NCI-H2171 treated with DMSO at 0.1 percent for 48 hours (cell line): ENCODE measurements around the gene INPP5A.
A peak's percentile ranks its signal among the peaks of the same experiment; 100 is the strongest.
"Not testable (repeated sequence)": the region's sequence is repeated elsewhere in the genome, so short reads cannot be mapped to it uniquely, and the experiment has no call there.

Experiments
- DNase-seq: peaks from one replicate; lab custom pipeline; 2025; lab: John Stamatoyannopoulos, UW

INPP5A gene

GRCh38 chr10:132723330-132723970 lies 185.9 kb downstream of the INPP5A start:
- peak; percentile 31 for DNase-seq

- DNase-seq: no peak
These were observed 186.9 kb downstream of the INPP5A start for GRCh38 chr10:132724446-132724845.

GRCh38 chr10:132725202-132725601 lies 187.6 kb downstream of the INPP5A start:
- DNase-seq: no peak

GRCh38 chr10:132726194-132726593 lies 188.6 kb downstream of the INPP5A start:
- DNase-seq: no peak

- no peak for DNase-seq
These were observed 189.4 kb downstream of the INPP5A start for GRCh38 chr10:132726951-132727350.

GRCh38 chr10:132727411-132727810 lies 189.8 kb downstream of the INPP5A start:
- DNase-seq: no peak

- no peak for DNase-seq
These were observed 190.7 kb downstream of the INPP5A start for GRCh38 chr10:132728321-132728720.

- no peak for DNase-seq
These were observed 191.2 kb downstream of the INPP5A start for GRCh38 chr10:132728741-132729140.

GRCh38 chr10:132729810-132730572 lies 192.4 kb downstream of the INPP5A start:
- DNase-seq: no peak

GRCh38 chr10:132730573-132730953 lies 193.0 kb downstream of the INPP5A start:
- no peak for DNase-seq

GRCh38 chr10:132732518-132732917 lies 194.9 kb downstream of the INPP5A start:
- no peak for DNase-seq

GRCh38 chr10:132733926-132734325 lies 196.3 kb downstream of the INPP5A start:
- DNase-seq: peak; percentile 1

- no peak for DNase-seq
These were observed 197.8 kb downstream of the INPP5A start for GRCh38 chr10:132735341-132735775.

GRCh38 chr10:132735923-132736391 lies 198.4 kb downstream of the INPP5A start:
- peak; percentile 58 for DNase-seq

- DNase-seq: no peak
These were observed 199.9 kb downstream of the INPP5A start for GRCh38 chr10:132737390-132738048.

GRCh38 chr10:132738454-132739224 lies 201.1 kb downstream of the INPP5A start:
- DNase-seq: no peak

- DNase-seq: peak; percentile 38
These were observed 201.6 kb downstream of the INPP5A start for GRCh38 chr10:132739225-132739613.

GRCh38 chr10:132740588-132740987 lies 203.0 kb downstream of the INPP5A start:
- no peak for DNase-seq

GRCh38 chr10:132742167-132742836 lies 204.7 kb downstream of the INPP5A start:
- no peak for DNase-seq

- no peak for DNase-seq
These were observed 205.2 kb downstream of the INPP5A start for GRCh38 chr10:132742837-132743194.

- DNase-seq: not testable (repeated sequence)
These were observed 205.8 kb downstream of the INPP5A start for GRCh38 chr10:132743196-132743924.
